Measurements from ENCODE around the gene PIK3R1. TPM values are rescaled to one million over a fixed set of nuclear protein-coding genes. Genes with fewer than 3 reads are reported as not detected.

The PIK3R1 gene
- total RNA-seq, 1 donor from 2014 or later = 24.2 TPM

- DNase-seq (ENCODE audit: low spot score) = peak; percentile 35
- peaks cover 11% of the 10 kb centered on the region for H3K79me2 ChIP-seq (ENCODE audit: low read depth)
- peak overlapping the region; percentile 64 for H3K4me2 ChIP-seq
Measured at GRCh38 chr5:68267066-68267465, 51.5 kb downstream of the PIK3R1 start.

GRCh38 chr5:68268101-68268851, 52.7 kb downstream of the PIK3R1 start:
- Histone ChIP-seq H3F3A (ENCODE audit: low read depth) (peaks cover 7% of the 10 kb centered on the region), H3K9ac (no peak overlapping the region), H2AFZ (replicated peaks) (no peak overlapping the region), H3K4me3 (no peak overlapping the region), H3K27me3 (no peaks in the 10 kb centered on the region), H3K4me1 (peaks cover 35% of the 10 kb centered on the region), H3K4me2 (peak overlapping the region; percentile 64), H4K20me1 (ENCODE audit: low read depth) (peaks cover 29% of the 10 kb centered on the region), H3K27ac (no peak overlapping the region), H3K36me3 (no peaks in the 10 kb centered on the region), H3K9me3 (ENCODE audit: low read depth) (no peaks in the 10 kb centered on the region), H3K79me2 (ENCODE audit: low read depth) (peaks cover 14% of the 10 kb centered on the region)
- Mint-ChIP-seq H3K9me3 (peaks cover 7% of the 10 kb centered on the region), H3K4me3 (no peak overlapping the region), H3K36me3 (peaks cover 20% of the 10 kb centered on the region), H3K27me3 (ENCODE audit: insufficient read depth, low read depth) (no peaks in the 10 kb centered on the region), H3K27ac (no peak overlapping the region), H3K4me1 (peaks cover 45% of the 10 kb centered on the region)
- TF ChIP-seq EZH2 (IDR thresholded peaks at IDR 0.05) (no peak), EZH2phosphoT487 (IDR thresholded peaks at IDR 0.05) (no peak)
- TF ChIP-seq, protein P1, sequence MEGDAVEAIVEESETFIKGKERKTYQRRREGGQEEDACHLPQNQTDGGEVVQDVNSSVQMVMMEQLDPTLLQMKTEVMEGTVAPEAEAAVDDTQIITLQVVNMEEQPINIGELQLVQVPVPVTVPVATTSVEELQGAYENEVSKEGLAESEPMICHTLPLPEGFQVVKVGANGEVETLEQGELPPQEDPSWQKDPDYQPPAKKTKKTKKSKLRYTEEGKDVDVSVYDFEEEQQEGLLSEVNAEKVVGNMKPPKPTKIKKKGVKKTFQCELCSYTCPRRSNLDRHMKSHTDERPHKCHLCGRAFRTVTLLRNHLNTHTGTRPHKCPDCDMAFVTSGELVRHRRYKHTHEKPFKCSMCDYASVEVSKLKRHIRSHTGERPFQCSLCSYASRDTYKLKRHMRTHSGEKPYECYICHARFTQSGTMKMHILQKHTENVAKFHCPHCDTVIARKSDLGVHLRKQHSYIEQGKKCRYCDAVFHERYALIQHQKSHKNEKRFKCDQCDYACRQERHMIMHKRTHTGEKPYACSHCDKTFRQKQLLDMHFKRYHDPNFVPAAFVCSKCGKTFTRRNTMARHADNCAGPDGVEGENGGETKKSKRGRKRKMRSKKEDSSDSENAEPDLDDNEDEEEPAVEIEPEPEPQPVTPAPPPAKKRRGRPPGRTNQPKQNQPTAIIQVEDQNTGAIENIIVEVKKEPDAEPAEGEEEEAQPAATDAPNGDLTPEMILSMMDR (IDR thresholded peaks at IDR 0.05) = no peak
- peak; percentile 16 for DNase-seq (ENCODE audit: low spot score)

More at GRCh38 chr5:68267066-68267465, 51.5 kb downstream of the PIK3R1 start:
- Mint-ChIP-seq H3K27me3 (ENCODE audit: insufficient read depth, low read depth) (no peaks in the 10 kb centered on the region), H3K4me1 (peaks cover 42% of the 10 kb centered on the region), H3K9me3 (peaks cover 8% of the 10 kb centered on the region), H3K27ac (no peak overlapping the region), H3K36me3 (peaks cover 20% of the 10 kb centered on the region), H3K4me3 (no peak overlapping the region)
- H3K36me3 ChIP-seq = no peaks in the 10 kb centered on the region
- no peak overlapping the region for H2AFZ ChIP-seq (replicated peaks)
- peaks cover 35% of the 10 kb centered on the region for H3K4me1 ChIP-seq
- H3K4me3 ChIP-seq = no peak overlapping the region
- H3F3A ChIP-seq (ENCODE audit: low read depth) = peaks cover 13% of the 10 kb centered on the region
- H3K9ac ChIP-seq = no peak overlapping the region
- no peaks in the 10 kb centered on the region for H3K27me3 ChIP-seq
- H4K20me1 ChIP-seq (ENCODE audit: low read depth) = peaks cover 29% of the 10 kb centered on the region
- TF ChIP-seq EZH2 (IDR thresholded peaks at IDR 0.05) = no peak
- TF ChIP-seq EZH2phosphoT487 (IDR thresholded peaks at IDR 0.05) = peak; percentile 71
- no peak overlapping the region for H3K27ac ChIP-seq
- H3K9me3 ChIP-seq (ENCODE audit: low read depth) = no peaks in the 10 kb centered on the region

DNA sequence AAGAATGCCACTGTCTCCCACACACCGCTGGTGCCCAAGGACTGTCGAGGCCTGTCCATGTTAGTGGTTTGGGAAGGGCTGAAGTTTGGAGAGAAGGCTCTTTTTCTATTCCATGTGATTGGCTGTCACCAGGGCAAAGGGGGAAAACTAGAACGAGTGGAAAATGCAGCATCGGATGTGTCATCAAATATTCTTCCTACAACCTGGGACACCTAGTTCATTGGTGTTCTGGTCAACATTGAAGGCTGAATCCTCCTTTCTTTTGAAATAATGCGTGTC, 53.2 kb downstream of the PIK3R1 start:
- Mint-ChIP-seq H3K9me3 (peaks cover 7% of the 10 kb centered on the region), H3K27ac (no peak overlapping the region), H3K4me3 (no peak overlapping the region), H3K36me3 (peaks cover 21% of the 10 kb centered on the region), H3K27me3 (ENCODE audit: insufficient read depth, low read depth) (no peaks in the 10 kb centered on the region), H3K4me1 (peaks cover 48% of the 10 kb centered on the region)
- Histone ChIP-seq H4K20me1 (ENCODE audit: low read depth) (peaks cover 29% of the 10 kb centered on the region), H3K4me1 (peaks cover 35% of the 10 kb centered on the region), H3F3A (ENCODE audit: low read depth) (peaks cover 7% of the 10 kb centered on the region), H3K4me3 (no peak overlapping the region), H3K79me2 (ENCODE audit: low read depth) (peaks cover 14% of the 10 kb centered on the region), H3K9me3 (ENCODE audit: low read depth) (no peaks in the 10 kb centered on the region), H2AFZ (replicated peaks) (no peak overlapping the region), H3K36me3 (no peaks in the 10 kb centered on the region), H3K27me3 (no peaks in the 10 kb centered on the region), H3K27ac (no peak overlapping the region), H3K4me2 (no peak overlapping the region), H3K9ac (no peak overlapping the region)
- TF ChIP-seq EZH2phosphoT487 (IDR thresholded peaks at IDR 0.05) = no peak
- TF ChIP-seq EZH2 (IDR thresholded peaks at IDR 0.05) = no peak
- TF ChIP-seq, protein P1 (IDR thresholded peaks at IDR 0.05) = no peak
- DNase-seq (ENCODE audit: low spot score) = no peak

DNA sequence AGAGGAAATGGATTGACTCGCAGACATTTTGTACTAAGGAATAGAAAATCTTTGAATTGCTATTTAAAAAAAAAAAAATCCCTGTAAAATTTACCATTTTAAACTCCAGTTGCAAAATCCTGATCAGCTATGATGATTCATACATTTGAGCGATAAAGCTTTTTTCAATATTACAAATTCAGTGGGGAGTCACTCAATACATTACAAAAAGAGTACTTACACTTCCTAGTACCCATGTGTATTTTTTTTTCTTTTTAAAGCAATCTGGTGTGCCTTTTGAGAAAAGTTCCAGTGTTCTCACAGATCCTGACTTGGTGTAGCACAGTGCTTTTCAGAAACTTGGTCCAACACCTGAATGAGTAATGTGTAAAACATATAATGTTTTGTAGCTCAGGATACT, 54.3 kb downstream of the PIK3R1 start:
- no peak overlapping the region for H3K27ac ChIP-seq
- peaks cover 14% of the 10 kb centered on the region for H3K79me2 ChIP-seq (ENCODE audit: low read depth)
- peaks cover 7% of the 10 kb centered on the region for H3F3A ChIP-seq (ENCODE audit: low read depth)
- TF ChIP-seq, protein P1 (IDR thresholded peaks at IDR 0.05) = no peak
- TF ChIP-seq EZH2 (IDR thresholded peaks at IDR 0.05) (no peak), EZH2phosphoT487 (IDR thresholded peaks at IDR 0.05) (no peak)
- Mint-ChIP-seq H3K36me3 (peaks cover 23% of the 10 kb centered on the region), H3K4me1 (peaks cover 56% of the 10 kb centered on the region), H3K27ac (no peak overlapping the region), H3K27me3 (ENCODE audit: insufficient read depth, low read depth) (no peaks in the 10 kb centered on the region), H3K4me3 (no peak overlapping the region), H3K9me3 (peaks cover 7% of the 10 kb centered on the region)
- H4K20me1 ChIP-seq (ENCODE audit: low read depth) = peaks cover 29% of the 10 kb centered on the region
- H3K9ac ChIP-seq = no peak overlapping the region
- H3K4me2 ChIP-seq = no peak overlapping the region
- no peak for DNase-seq (ENCODE audit: low spot score)
- H2AFZ ChIP-seq (replicated peaks) = no peak overlapping the region
- H3K4me3 ChIP-seq = no peak overlapping the region
- H3K9me3 ChIP-seq (ENCODE audit: low read depth) = no peaks in the 10 kb centered on the region
- peaks cover 35% of the 10 kb centered on the region for H3K4me1 ChIP-seq
- H3K36me3 ChIP-seq = no peaks in the 10 kb centered on the region
- H3K27me3 ChIP-seq = no peaks in the 10 kb centered on the region

Data from neural progenitor cell (in vitro differentiated cells).